NCI-H510A (cell line): ENCODE measurements around the gene ZFP69.
A peak's percentile ranks its signal among the peaks of the same experiment; 100 is the strongest.

Experiments used
- DNase-seq: peaks from one replicate; lab custom pipeline; 2025; lab: John Stamatoyannopoulos, UW

ZFP69 gene

DNA sequence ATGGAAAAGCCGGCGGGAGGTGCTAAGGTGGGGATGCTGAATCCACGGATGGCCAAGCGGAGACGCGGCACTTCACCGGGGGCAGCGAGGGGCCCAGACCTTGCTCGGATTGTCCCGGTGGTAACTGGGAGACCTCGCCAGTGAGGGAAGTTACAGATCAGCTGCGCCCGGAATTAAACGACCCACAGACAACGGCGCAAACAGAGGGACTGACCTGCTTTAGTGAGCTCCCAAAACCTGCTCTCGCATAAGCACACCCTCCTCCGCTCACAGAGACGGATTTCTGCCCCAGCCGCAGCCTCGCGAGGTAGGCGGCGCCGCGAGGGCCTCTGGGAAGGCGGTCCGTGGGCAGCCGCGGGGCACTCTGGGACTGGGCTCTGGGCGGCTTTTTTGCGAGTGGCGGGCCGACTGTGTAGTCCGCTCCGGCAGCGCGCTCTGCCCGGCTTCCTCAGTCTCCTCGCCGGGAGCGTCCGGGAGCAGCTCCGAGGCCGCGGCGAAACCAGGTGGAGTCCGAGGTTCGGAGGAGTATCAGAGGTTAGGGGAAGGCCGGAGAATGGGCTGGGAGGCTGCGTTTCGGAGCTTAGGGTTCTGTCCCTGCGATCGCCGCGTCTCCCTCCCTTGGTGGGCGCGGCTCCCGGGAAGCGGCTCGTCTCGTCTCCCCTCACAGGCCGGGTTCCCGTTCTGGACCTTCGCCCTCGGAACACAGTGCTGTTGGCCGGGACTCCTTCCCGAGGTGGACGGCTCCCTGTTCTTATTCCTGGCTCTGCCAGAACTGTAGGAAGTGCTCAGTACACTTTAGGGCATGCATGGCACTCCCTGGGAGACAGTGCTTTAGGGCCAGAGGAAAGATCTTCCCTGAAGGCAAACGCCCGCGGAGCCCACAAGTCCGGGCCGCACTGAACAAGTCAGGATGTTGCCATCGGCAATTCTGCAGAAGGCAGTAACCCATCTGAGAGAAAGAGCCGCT is 31.6 kb downstream of the ZFP69 start, which contains the start of gene EXO5:
EXO5 (plus strand) TSS at position 393 of the 967 bp plus-strand sequence. CDS start 5,778 bp downstream, outside the sequence.
- peak; percentile 93 for DNase-seq

DNA sequence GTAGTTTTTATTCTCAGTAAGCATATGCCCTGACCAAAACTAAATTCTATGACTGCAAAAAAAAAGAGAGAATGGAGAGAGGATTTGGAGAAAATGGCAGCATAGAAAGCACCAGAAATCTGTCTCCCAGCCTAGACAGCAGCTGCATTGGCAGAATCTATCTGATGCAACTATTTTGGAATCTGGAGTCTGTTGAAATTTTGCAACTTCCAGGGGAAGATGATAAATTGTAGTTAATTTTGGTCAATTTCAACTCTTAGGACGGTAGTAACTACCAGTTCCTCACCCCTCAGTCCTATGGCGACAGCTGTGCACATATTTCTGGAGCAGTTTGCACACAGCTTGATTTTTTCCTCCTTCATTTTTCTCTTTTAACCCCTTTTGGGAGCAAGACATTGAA is 42.4 kb downstream of the ZFP69 start:
- no peak for DNase-seq

GRCh38 chr1:40530735-40531380 is 53.8 kb downstream of the ZFP69 start:
- DNase-seq = peak; percentile 5

DNA sequence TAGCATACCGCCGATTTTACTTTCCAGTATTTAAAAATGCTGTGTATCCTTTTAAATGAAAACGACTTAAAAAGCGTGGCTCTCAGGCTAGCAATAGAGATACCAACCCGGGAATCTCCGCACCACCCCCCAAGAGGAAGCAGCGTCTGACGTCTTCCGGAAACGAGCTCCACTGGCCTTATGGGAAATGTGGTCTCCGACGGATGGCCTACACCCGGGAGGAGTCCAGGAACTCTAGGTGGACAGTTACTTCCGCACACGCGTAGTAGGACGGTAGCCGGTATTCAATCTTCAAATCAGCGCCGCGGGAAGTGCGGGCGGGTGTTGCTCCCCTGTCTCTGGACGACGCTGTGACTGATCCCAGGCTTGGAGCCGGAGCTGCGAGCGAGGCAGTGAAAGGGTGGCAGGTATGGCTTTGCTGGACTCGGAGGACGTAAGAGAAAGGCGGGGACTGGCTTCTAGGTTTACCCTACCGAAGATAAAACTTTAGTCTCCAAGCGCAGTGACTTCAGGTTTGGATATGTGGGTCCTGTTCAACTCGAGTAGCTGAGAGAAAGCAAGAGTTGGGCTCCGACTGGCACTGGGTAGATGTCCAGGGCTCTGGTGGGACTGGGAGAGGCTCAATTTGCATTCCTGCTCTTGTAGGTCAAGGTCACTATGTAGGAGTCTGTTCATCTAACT is 54.4 kb downstream of the ZFP69 start, which contains the start of gene ZNF684:
ZNF684 (plus strand) TSS at position 257 of the 681 bp plus-strand sequence. CDS start 1,530 bp downstream, outside the sequence.
- peak; percentile 99 for DNase-seq

DNA sequence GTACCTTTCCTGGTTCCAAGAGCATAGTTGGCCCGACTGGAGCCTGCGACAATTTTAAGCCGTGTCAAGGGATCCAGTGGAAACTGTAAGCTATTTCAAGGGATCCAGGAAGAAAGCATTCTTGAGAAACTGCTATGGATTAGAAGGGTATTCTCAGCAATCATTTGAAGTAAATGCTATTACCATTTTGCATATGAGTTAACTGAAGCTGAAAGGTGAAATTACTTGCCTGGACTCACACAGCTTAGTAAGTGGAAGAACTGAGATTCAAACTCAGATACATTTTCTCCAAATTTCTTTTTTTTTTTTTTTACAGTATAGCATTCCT is 54.9 kb downstream of the ZFP69 start:
- no peak for DNase-seq

DNA sequence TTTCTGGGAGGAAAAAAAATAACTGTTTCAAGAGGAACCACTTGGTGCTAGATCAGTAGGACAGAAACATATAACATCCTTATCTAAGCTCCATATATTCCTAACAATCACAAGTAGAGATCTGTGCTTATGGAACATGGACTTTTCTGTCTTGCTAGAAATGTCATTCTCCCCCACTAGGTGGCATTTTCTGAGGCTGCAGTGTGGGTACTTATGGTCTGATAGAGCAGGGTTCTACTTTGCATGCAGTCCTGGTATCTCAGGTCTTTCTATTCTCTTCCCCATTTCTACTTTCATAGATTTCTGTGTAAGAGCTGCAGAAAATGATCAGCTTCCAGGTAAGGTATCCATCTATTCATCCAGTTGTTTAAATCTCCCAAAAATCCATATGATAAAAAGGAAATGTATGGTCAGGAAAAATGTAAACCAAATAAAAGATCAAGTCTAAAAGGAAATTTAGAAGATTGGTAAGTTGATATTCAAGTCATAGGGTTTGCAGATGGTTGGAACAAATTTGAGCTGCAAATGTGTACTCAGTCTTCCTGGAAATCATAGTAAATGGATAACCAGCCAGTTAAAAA is 55.8 kb downstream of the ZFP69 start:
- DNase-seq = peak; percentile 31

- no peak for DNase-seq
Measured at GRCh38 chr1:40534589-40534988, 57.5 kb downstream of the ZFP69 start.

GRCh38 chr1:40535732-40536131 is 58.6 kb downstream of the ZFP69 start:
- DNase-seq = no peak

DNA sequence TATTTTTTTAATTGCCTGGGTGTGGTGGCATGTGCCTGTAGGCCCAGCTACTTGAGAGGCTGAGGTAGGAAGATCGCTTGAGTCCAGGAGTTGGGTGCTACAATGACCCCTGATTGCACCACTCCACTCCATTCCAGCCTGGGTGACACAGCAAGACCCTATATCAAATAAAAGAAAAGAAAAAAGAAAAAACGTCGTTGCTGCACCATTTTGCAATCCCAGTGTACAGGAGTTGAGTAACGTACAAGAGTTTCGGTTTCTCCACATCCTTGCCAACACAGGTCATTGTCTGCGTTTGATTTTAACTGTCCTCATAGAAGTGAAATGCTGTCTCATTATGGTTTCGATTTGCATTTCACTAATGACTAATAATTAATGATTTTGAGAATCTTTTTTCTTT is 62.2 kb downstream of the ZFP69 start:
- no peak for DNase-seq
